Thymus (tissue), 14 donors: ENCODE data around the gene PUS7. TPM values are rescaled to one million over a fixed set of nuclear protein-coding genes. Genes with fewer than 3 reads are reported as not detected.

Experiments used
- DNase-seq, 9 donors: peaks; one replicate each; pipeline ENCODE4 v3.0.0-alpha.2; 2013; ENCODE audit warnings: low spot score in 9 of 9, low read depth in 6 of 9, missing footprints in 1 of 9
- H3K27ac ChIP-seq, 2 donors: one replicate each; pipeline ENCODE4 v1.5.1; 2013; ENCODE audit warnings: control low read depth in 1 of 2, low read depth in 1 of 2, low read length in 1 of 2, mild to moderate bottlenecking in 1 of 2, moderate library complexity in 1 of 2
- H3K27me3 ChIP-seq, 2 donors: one replicate each; pipeline ENCODE4 v1.5.1; 2013; ENCODE audit warnings: low read length in 1 of 2; ENCODE audit not compliant: control insufficient read depth in 2 of 2, insufficient read depth in 1 of 2
- H3K36me3 ChIP-seq, 2 donors: one replicate each; pipeline ENCODE4 v1.5.1; 2013; ENCODE audit warnings: low read length in 1 of 2, mild to moderate bottlenecking in 1 of 2, moderate library complexity in 1 of 2; ENCODE audit not compliant: control insufficient read depth in 2 of 2, insufficient read depth in 2 of 2
- H3K4me1 ChIP-seq, 2 donors: one replicate each; pipeline ENCODE4 v1.5.1; 2013; ENCODE audit warnings: low read length in 2 of 2; ENCODE audit not compliant: control insufficient read depth in 2 of 2, insufficient read depth in 2 of 2
- H3K4me3 ChIP-seq, 2 donors: one replicate each; pipeline ENCODE4 v1.5.1; 2013; ENCODE audit warnings: low read length in 2 of 2, control low read depth in 1 of 2, mild to moderate bottlenecking in 1 of 2
- H3K9me3 ChIP-seq, 2 donors: one replicate each; pipeline ENCODE4 v1.5.1; 2013; ENCODE audit warnings: low read length in 1 of 2, mild to moderate bottlenecking in 1 of 2; ENCODE audit not compliant: control insufficient read depth in 2 of 2, insufficient read depth in 1 of 2
- WGBS: extraction: QIAGEN DNeasy Blood & Tissue Kit; methylation state at CpG from one replicate; pipeline ENCODE4 v1.1.7; 2013; 5-methylcytosine and 5-hydroxymethylcytosine counted together
- long read RNA-seq, 10 donors: transcript quantifications; one replicate each; lab custom pipeline, GENCODE V29; 2026
- polyA plus RNA-seq: library from polyadenylated mRNA; stranded (reverse); fragments of 200-250 nt; gene quantifications from one replicate; pipeline ENCODE4 v1.2.3, GENCODE V29; 2013
- total RNA-seq: library from RNA; stranded (reverse); fragments of 120-200 nt; gene quantifications from one replicate; pipeline ENCODE4 v1.2.4, GENCODE V29; 2013
- donor health status: healthy.

PUS7 gene
- 9.4 TPM for total RNA-seq
- polyA plus RNA-seq, result 3.7 TPM
- long read RNA-seq, donor 1, result 0 reads
- long read RNA-seq, donor 2, result 0 reads
- long read RNA-seq, donor 3, partial matches to known transcripts, result 0 of 3 reads
- long read RNA-seq, donor 3, other reads (novel, unspliced or antisense), result 0 of 3 reads
- long read RNA-seq, donor 4, partial matches to known transcripts, result 0 of 1 reads
- long read RNA-seq, donor 4, other reads (novel, unspliced or antisense), result 0 of 1 reads
- long read RNA-seq, donor 5, partial matches to known transcripts, result 16 of 17 reads
- long read RNA-seq, donor 5, other reads (novel, unspliced or antisense), result 0 of 17 reads
- long read RNA-seq, donor 6, partial matches to known transcripts, result 0 of 3 reads
- long read RNA-seq, donor 6, other reads (novel, unspliced or antisense), result 0 of 3 reads
- long read RNA-seq, donor 7, partial matches to known transcripts, result 0 of 1 reads
- long read RNA-seq, donor 7, other reads (novel, unspliced or antisense), result 0 of 1 reads
- long read RNA-seq, donor 8, result 0 reads
- long read RNA-seq, donor 9, result 0 reads
- long read RNA-seq, donor 10, result 0 reads

GRCh38 chr7:105521717-105522463, at the start of gene PUS7:
Gene PUS7 (minus strand): TSS chr7:105522271. CDS start chr7:105508512, 13,759 bp downstream.
- peak within 1 kb of the TSS; percentile 44 to 59 for H3K4me3 ChIP-seq
- WGBS, result under 1% methylated on average over 96 of the region's 96 CpGs
- no peaks in the 10 kb centered on the region for H3K36me3 ChIP-seq
- peak within 1 kb of the TSS; percentile 58 to 84 for H3K27ac ChIP-seq
- peaks cover 4 to 7% of the 10 kb centered on the region in 2 donors for H3K4me1 ChIP-seq
- H3K27me3 ChIP-seq, result peaks cover 0 to 5% of the 10 kb centered on the region in 2 donors
- no peaks in the 10 kb centered on the region for H3K9me3 ChIP-seq
- DNase-seq, result peak in 7 of 9 donors; percentile 69 to 88 (median 76)

- no peak for DNase-seq
- H3K4me1 ChIP-seq, result no peaks in the 10 kb centered on the region
- no peaks in the 10 kb centered on the region for H3K27me3 ChIP-seq
- peaks cover 28 to 37% of the 10 kb centered on the region in 2 donors for H3K36me3 ChIP-seq
- H3K9me3 ChIP-seq, result no peaks in the 10 kb centered on the region
- H3K4me3 ChIP-seq, result no peak overlapping the region
- WGBS, result 100% methylated on average over 3 of the region's 3 CpGs
- no peak overlapping the region for H3K27ac ChIP-seq
These were observed 45.8 kb upstream of the PUS7 start for GRCh38 chr7:105567821-105568220.

DNA sequence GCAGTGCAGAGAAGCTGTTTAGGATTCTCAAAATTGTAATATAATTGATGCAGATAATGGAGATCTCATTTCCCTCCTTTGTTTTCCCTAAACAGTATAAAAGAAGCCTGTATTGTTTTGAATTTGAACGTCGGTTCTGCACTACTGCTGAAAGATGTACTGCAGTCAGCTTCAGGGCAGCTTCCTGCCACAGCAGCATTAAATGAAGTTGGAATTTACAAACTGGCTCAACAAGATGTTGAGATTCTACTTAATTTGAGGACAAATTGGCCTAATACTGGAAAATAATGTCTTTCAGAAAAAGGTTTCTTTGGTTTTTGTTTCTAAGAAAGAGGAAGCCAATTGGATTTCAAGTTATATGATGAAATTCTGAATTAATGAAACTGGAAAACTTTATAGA, 45.0 kb upstream of the PUS7 start:
- no peaks in the 10 kb centered on the region for H3K9me3 ChIP-seq
- peaks cover 31 to 43% of the 10 kb centered on the region in 2 donors for H3K36me3 ChIP-seq
- H3K4me1 ChIP-seq, result no peaks in the 10 kb centered on the region
- no peak for DNase-seq
- no peak overlapping the region for H3K27ac ChIP-seq
- 97% methylated on average over 2 of the region's 2 CpGs for WGBS
- H3K27me3 ChIP-seq, result no peaks in the 10 kb centered on the region
- no peak overlapping the region for H3K4me3 ChIP-seq

GRCh38 chr7:105565190-105565589, 43.1 kb upstream of the PUS7 start:
- Histone ChIP-seq H3K27ac (no peak overlapping the region), H3K27me3 (no peaks in the 10 kb centered on the region), H3K4me3 (no peak overlapping the region), H3K9me3 (no peaks in the 10 kb centered on the region), H3K36me3 (peaks cover 38 to 50% of the 10 kb centered on the region in 2 donors), H3K4me1 (no peaks in the 10 kb centered on the region)
- DNase-seq, result no peak
- WGBS, result 99% methylated on average over 4 of the region's 4 CpGs

- H3K36me3 ChIP-seq, result peaks cover 30 to 46% of the 10 kb centered on the region in 2 donors
- H3K4me1 ChIP-seq, result no peaks in the 10 kb centered on the region
- H3K4me3 ChIP-seq, result no peak overlapping the region
- H3K9me3 ChIP-seq, result no peaks in the 10 kb centered on the region
- H3K27me3 ChIP-seq, result no peaks in the 10 kb centered on the region
- H3K27ac ChIP-seq, result no peak overlapping the region
- WGBS, result 90% methylated on average over 1 of the region's 1 CpG
- no peak for DNase-seq
These were observed 37.9 kb upstream of the PUS7 start for GRCh38 chr7:105559926-105560325.

GRCh38 chr7:105538339-105538738, 16.3 kb upstream of the PUS7 start:
- DNase-seq, result no peak
- peaks cover 34 to 46% of the 10 kb centered on the region in 2 donors for H3K36me3 ChIP-seq
- H3K4me3 ChIP-seq, result no peak overlapping the region
- H3K27me3 ChIP-seq, result no peaks in the 10 kb centered on the region
- 85% methylated on average over 2 of the region's 2 CpGs for WGBS
- H3K27ac ChIP-seq, result no peak overlapping the region
- no peaks in the 10 kb centered on the region for H3K9me3 ChIP-seq
- H3K4me1 ChIP-seq, result peaks cover 2 to 4% of the 10 kb centered on the region in 2 donors

- peak overlapping the region; percentile 77 to 86 for H3K27ac ChIP-seq
- no peaks in the 10 kb centered on the region for H3K27me3 ChIP-seq
- peaks cover under 1 to 7% of the 10 kb centered on the region in 2 donors for H3K36me3 ChIP-seq
- DNase-seq, result no peak
- H3K4me1 ChIP-seq, result peaks cover 11 to 17% of the 10 kb centered on the region in 2 donors
- no peaks in the 10 kb centered on the region for H3K9me3 ChIP-seq
- WGBS, result 48% methylated on average over 12 of the region's 12 CpGs
- peak overlapping the region; percentile 65 to 96 for H3K4me3 ChIP-seq
These were observed 10.8 kb upstream of the PUS7 start for GRCh38 chr7:105532709-105533460.

- Histone ChIP-seq H3K4me3 (peak within 1 kb of the TSS; percentile 65 to 96), H3K4me1 (peaks cover 11 to 17% of the 10 kb centered on the region in 2 donors), H3K27ac (peak within 1 kb of the TSS; percentile 86 to 88), H3K36me3 (peaks cover 0 to 5% of the 10 kb centered on the region in 2 donors), H3K27me3 (no peaks in the 10 kb centered on the region), H3K9me3 (no peaks in the 10 kb centered on the region)
- peak; percentile 77 to 94 (median 84) for DNase-seq
- WGBS, result under 1% methylated on average over 42 of the region's 42 CpGs
These were observed 10.0 kb upstream of the PUS7 start, which contains the start of gene RINT1 for GRCh38 chr7:105531792-105532671. Gene RINT1 (plus strand): TSS chr7:105532201. CDS start chr7:105532316, 115 bp downstream.
